Astrocyte (in vitro differentiated cells and primary cell): ENCODE results near the gene LENG1.

Source experiments
- EZH2 ChIP-seq: IDR thresholded peaks from 2 replicates; pipeline ENCODE4 v1.6.1; 2012; ENCODE audit warnings: mild to moderate bottlenecking, low read length, inconsistent platforms; ENCODE audit not compliant: insufficient read depth
- TF ChIP-seq, protein P1 (sequence below): IDR thresholded peaks from 2 replicates; pipeline ENCODE4 v1.5.1; 2011; ENCODE audit warnings: low read depth, mild to moderate bottlenecking, inconsistent platforms, low read length, moderate library complexity; ENCODE audit not compliant: insufficient read depth

- TF ChIP-seq, protein P1, sequence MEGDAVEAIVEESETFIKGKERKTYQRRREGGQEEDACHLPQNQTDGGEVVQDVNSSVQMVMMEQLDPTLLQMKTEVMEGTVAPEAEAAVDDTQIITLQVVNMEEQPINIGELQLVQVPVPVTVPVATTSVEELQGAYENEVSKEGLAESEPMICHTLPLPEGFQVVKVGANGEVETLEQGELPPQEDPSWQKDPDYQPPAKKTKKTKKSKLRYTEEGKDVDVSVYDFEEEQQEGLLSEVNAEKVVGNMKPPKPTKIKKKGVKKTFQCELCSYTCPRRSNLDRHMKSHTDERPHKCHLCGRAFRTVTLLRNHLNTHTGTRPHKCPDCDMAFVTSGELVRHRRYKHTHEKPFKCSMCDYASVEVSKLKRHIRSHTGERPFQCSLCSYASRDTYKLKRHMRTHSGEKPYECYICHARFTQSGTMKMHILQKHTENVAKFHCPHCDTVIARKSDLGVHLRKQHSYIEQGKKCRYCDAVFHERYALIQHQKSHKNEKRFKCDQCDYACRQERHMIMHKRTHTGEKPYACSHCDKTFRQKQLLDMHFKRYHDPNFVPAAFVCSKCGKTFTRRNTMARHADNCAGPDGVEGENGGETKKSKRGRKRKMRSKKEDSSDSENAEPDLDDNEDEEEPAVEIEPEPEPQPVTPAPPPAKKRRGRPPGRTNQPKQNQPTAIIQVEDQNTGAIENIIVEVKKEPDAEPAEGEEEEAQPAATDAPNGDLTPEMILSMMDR: no peak
- no peak for TF ChIP-seq EZH2
Measured at GRCh38 chr19:54197121-54197520, 37.6 kb upstream of the LENG1 start.
